ENCODE results near the gene ZNF444.

GRCh38 chr19:56133858-56134653 lies 7.0 kb upstream of the ZNF444 start:
- TF ChIP-seq, protein P1, sequence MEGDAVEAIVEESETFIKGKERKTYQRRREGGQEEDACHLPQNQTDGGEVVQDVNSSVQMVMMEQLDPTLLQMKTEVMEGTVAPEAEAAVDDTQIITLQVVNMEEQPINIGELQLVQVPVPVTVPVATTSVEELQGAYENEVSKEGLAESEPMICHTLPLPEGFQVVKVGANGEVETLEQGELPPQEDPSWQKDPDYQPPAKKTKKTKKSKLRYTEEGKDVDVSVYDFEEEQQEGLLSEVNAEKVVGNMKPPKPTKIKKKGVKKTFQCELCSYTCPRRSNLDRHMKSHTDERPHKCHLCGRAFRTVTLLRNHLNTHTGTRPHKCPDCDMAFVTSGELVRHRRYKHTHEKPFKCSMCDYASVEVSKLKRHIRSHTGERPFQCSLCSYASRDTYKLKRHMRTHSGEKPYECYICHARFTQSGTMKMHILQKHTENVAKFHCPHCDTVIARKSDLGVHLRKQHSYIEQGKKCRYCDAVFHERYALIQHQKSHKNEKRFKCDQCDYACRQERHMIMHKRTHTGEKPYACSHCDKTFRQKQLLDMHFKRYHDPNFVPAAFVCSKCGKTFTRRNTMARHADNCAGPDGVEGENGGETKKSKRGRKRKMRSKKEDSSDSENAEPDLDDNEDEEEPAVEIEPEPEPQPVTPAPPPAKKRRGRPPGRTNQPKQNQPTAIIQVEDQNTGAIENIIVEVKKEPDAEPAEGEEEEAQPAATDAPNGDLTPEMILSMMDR (IDR thresholded peaks at IDR 0.05), result no peak
- no peak for TF ChIP-seq EP300 (IDR thresholded peaks at IDR 0.05)
- no peak for TF ChIP-seq RCOR1 (IDR thresholded peaks at IDR 0.05; ENCODE audit: low read depth, low read length)
- no peak for TF ChIP-seq POLR2A (IDR thresholded peaks at IDR 0.05; ENCODE audit: low read length)
- no peak for TF ChIP-seq MAFK (IDR thresholded peaks at IDR 0.05; ENCODE audit: partially characterized antibody)
- TF ChIP-seq, protein P2, sequence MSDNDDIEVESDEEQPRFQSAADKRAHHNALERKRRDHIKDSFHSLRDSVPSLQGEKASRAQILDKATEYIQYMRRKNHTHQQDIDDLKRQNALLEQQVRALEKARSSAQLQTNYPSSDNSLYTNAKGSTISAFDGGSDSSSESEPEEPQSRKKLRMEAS (IDR thresholded peaks at IDR 0.05), result no peak
- TF ChIP-seq RNF2 (IDR thresholded peaks at IDR 0.05; ENCODE audit: borderline replicate concordance, low read depth), result no peak
- TF ChIP-seq RAD21 (conservative IDR thresholded peaks at IDR 0.05 in 1 of 2, IDR thresholded peaks at IDR 0.05 in 1 of 2), result no peak
- TF ChIP-seq REST (IDR thresholded peaks at IDR 0.05), result no peak
- no peak for TF ChIP-seq CEBPB (IDR thresholded peaks at IDR 0.05)

All from A549 (cell line).